K562 (cell line): Measurements from ENCODE around the gene ZMYM4. TPM values are rescaled to one million over a fixed set of nuclear protein-coding genes. Genes with fewer than 3 reads are reported as not detected.

Experiments used
- ARHGAP35 ChIP-seq: fragments of 450-650 bp; IDR thresholded peaks from 2 replicates; pipeline ENCODE4 v1.6.1; 2018; ENCODE audit not compliant: partially characterized antibody
- ARID2 ChIP-seq: fragments of 450-650 bp; IDR thresholded peaks from 2 replicates; pipeline ENCODE4 v1.6.1; 2017; ENCODE audit warnings: antibody characterized with exemption, mild to moderate bottlenecking
- CBFB ChIP-seq: sonication (generic); formaldehyde crosslinking; IDR thresholded peaks from 2 replicates; pipeline ENCODE4 v1.4.0; 2020; ENCODE audit warnings: mild to moderate bottlenecking, missing genetic modification reagents
- EGR1 ChIP-seq: fragments of 450-650 bp; conservative IDR thresholded peaks from 2 replicates; pipeline ENCODE4 v1.6.1; 2017; ENCODE audit warnings: mild to moderate bottlenecking
- HNRNPUL1 ChIP-seq: fragments of 200-400 bp; formaldehyde crosslinking; IDR thresholded peaks from 2 replicates; pipeline ENCODE4 v1.6.1; 2017; ENCODE audit warnings: low read length
- JUN ChIP-seq, 2 experiments: sonication (generic) in 1 of 2; formaldehyde crosslinking in 1 of 2; IDR thresholded peaks; 2 replicates each; pipeline versions ENCODE4 v1.6.1 to v1.8.0; 2012 to 2022; ENCODE audit warnings: borderline replicate concordance in 2 of 2, mild to moderate bottlenecking in 2 of 2, improper control_type of control experiment in 1 of 2, low read depth in 1 of 2, low read length in 1 of 2, missing genetic modification reagents in 1 of 2
- MEIS2 ChIP-seq: fragments of 450-650 bp; IDR thresholded peaks from 2 replicates; pipeline ENCODE4 v1.6.1; 2014; ENCODE audit warnings: mild to moderate bottlenecking; ENCODE audit not compliant: partially characterized antibody
- MITF ChIP-seq: IDR thresholded peaks from 2 replicates; pipeline ENCODE4 v1.6.1; 2014; ENCODE audit warnings: antibody characterized with exemption
- MTA1 ChIP-seq: fragments of 450-650 bp; IDR thresholded peaks from 2 replicates; pipeline ENCODE4 v1.6.1; 2017; ENCODE audit warnings: borderline replicate concordance
- MTA2 ChIP-seq: fragments of 450-650 bp; IDR thresholded peaks from 2 replicates; pipeline ENCODE4 v1.6.1; 2016; ENCODE audit warnings: low read depth
- PKNOX1 ChIP-seq: fragments of 450-650 bp; IDR thresholded peaks from 2 replicates; pipeline ENCODE4 v1.6.1; 2016
- PTRF ChIP-seq: fragments of 450-650 bp; IDR thresholded peaks from 2 replicates; pipeline ENCODE4 v1.6.1; 2016; ENCODE audit warnings: mild to moderate bottlenecking, missing genetic modification characterization, missing compliant biosample characterization
- PURB ChIP-seq: sonication (generic); formaldehyde crosslinking; IDR thresholded peaks from 2 replicates; pipeline ENCODE4 v1.9.0; 2021; ENCODE audit warnings: low read depth, mild to moderate bottlenecking, missing genetic modification reagents
- RAD51 ChIP-seq: fragments of 450-650 bp; IDR thresholded peaks from 2 replicates; pipeline ENCODE4 v1.7.1; 2016; ENCODE audit warnings: low read depth, mild to moderate bottlenecking, borderline replicate concordance
- SMAD2 ChIP-seq: fragments of 150-350 bp; IDR thresholded peaks from 2 replicates; pipeline ENCODE4 v1.6.1; 2014; ENCODE audit warnings: low read depth, mild to moderate bottlenecking, low read length
- SMARCC2 ChIP-seq: fragments of 450-650 bp; IDR thresholded peaks from 2 replicates; pipeline ENCODE4 v1.6.1; 2017; ENCODE audit warnings: antibody characterized with exemption, moderate library complexity, mild to moderate bottlenecking, low read depth
- SRSF3 ChIP-seq: fragments of 200-400 bp; formaldehyde crosslinking; IDR thresholded peaks from 2 replicates; pipeline ENCODE4 v1.6.1; 2016; ENCODE audit warnings: mild to moderate bottlenecking, low read length, moderate library complexity; ENCODE audit not compliant: insufficient read depth
- TAF9B ChIP-seq: fragments of 450-650 bp; IDR thresholded peaks from 2 replicates; pipeline ENCODE4 v1.6.1; 2018; ENCODE audit warnings: mild to moderate bottlenecking; ENCODE audit not compliant: partially characterized antibody
- TARDBP ChIP-seq: fragments of 450-650 bp; IDR thresholded peaks from 2 replicates; pipeline ENCODE4 v1.6.1; 2016
- VEZF1 ChIP-seq: fragments of 200-800 bp; sonication (Bioruptor generic); IDR thresholded peaks from 2 replicates; pipeline ENCODE4 v1.6.1; 2017; ENCODE audit warnings: missing genetic modification characterization, missing compliant biosample characterization
- ZNF133 ChIP-seq: fragments of 250-450 bp; sonication (Bioruptor Pico); IDR thresholded peaks from 2 replicates; pipeline ENCODE4 v1.4.0; 2020; ENCODE audit warnings: mild to moderate bottlenecking
- ZNF282 ChIP-seq: sonication (generic); formaldehyde crosslinking; IDR thresholded peaks from 2 replicates; pipeline ENCODE4 v1.8.1; 2023; ENCODE audit warnings: missing genetic modification reagents
- polyA plus RNA-seq, 8 experiments: library from polyadenylated mRNA; depleted of rRNA in 4 of 8; stranded (reverse) in 5 of 8; unstranded in 3 of 8; fragments of >200 nt; fragmentation: Nextera tagmentation in 2 of 8; fragmentation: Illumina TruSeq in 1 of 8; extraction: Ambion mirVana in 2 of 8; extraction: Trizol in 1 of 8; gene quantifications; 2 replicates each; pipeline versions ENCODE4 v1.2.1 to v1.2.3, GENCODE V29; 2011 to 2014; ENCODE audit warnings: inconsistent platforms in 1 of 8, missing spikeins in 1 of 8
- total RNA-seq, 7 experiments: library from RNA; depleted of rRNA in 6 of 7; stranded (reverse); fragments of >200 nt in 6 of 7; fragmentation: Illumina TruSeq in 2 of 7; extraction: Trizol in 2 of 7; gene quantifications; 2 replicates each; pipeline versions ENCODE4 v1.2.1 to v1.2.3, GENCODE V29; 2011 to 2021; ENCODE audit warnings: low replicate concordance in 1 of 7
- TF ChIP-seq, protein P1 (sequence below): fragments of 250-450 bp; sonication (Bioruptor Pico); IDR thresholded peaks from 2 replicates; pipeline ENCODE4 v1.8.0; 2022; ENCODE audit warnings: inconsistent platforms, mild to moderate bottlenecking, moderate library complexity, borderline replicate concordance
- TF ChIP-seq, protein P2 (sequence below): fragments of 450-650 bp; IDR thresholded peaks from 2 replicates; pipeline ENCODE4 v1.7.0; 2016; ENCODE audit warnings: borderline replicate concordance

ZMYM4 gene
- total and polyA plus RNA-seq, 9 of the 15 experiments (the other 6 are each of a cell fraction or from before 2014, with no cell fraction given): 15.2 to 77.2 (median 63.3) TPM

GRCh38 chr1:35431173-35431599, 162.7 kb downstream of the ZMYM4 start (continued):
- TF ChIP-seq VEZF1 (CRISPR knock-in tag) (no peak), PTRF (no peak), MTA2 (no peak), PKNOX1 (0 out of 2 replicates have a peak, but pooled peaks have one; percentile 11), TAF9B (no peak), MTA1 (no peak; the same call in 1 of the 2 replicates), TARDBP (no peak), ARHGAP35 (no peak), HNRNPUL1 (no peak), MITF (0 out of 2 replicates have a peak, but pooled peaks have one; percentile 13), ARID2 (no peak), SMARCC2 (no peak), PURB (CRISPR knock-in tag) (no peak), RAD51 (no peak), MEIS2 (peak; percentile 71), JUN (IDR thresholded peaks at IDR 0.05; ENCODE audit: borderline replicate concordance, low read depth, low read length) (no peak), JUN (CRISPR knock-in tag; IDR thresholded peaks at IDR 0.05; ENCODE audit: borderline replicate concordance) (no peak), SMAD2 (no peak), EGR1 (no peak), ZNF133 (CRISPR knock-in tag) (no peak), SRSF3 (no peak), ZNF282 (CRISPR knock-in tag) (no peak), CBFB (no peak)
- TF ChIP-seq, protein P1, sequence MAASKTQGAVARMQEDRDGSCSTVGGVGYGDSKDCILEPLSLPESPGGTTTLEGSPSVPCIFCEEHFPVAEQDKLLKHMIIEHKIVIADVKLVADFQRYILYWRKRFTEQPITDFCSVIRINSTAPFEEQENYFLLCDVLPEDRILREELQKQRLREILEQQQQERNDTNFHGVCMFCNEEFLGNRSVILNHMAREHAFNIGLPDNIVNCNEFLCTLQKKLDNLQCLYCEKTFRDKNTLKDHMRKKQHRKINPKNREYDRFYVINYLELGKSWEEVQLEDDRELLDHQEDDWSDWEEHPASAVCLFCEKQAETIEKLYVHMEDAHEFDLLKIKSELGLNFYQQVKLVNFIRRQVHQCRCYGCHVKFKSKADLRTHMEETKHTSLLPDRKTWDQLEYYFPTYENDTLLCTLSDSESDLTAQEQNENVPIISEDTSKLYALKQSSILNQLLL (CRISPR knock-in tag): no peak
- TF ChIP-seq, protein P2, sequence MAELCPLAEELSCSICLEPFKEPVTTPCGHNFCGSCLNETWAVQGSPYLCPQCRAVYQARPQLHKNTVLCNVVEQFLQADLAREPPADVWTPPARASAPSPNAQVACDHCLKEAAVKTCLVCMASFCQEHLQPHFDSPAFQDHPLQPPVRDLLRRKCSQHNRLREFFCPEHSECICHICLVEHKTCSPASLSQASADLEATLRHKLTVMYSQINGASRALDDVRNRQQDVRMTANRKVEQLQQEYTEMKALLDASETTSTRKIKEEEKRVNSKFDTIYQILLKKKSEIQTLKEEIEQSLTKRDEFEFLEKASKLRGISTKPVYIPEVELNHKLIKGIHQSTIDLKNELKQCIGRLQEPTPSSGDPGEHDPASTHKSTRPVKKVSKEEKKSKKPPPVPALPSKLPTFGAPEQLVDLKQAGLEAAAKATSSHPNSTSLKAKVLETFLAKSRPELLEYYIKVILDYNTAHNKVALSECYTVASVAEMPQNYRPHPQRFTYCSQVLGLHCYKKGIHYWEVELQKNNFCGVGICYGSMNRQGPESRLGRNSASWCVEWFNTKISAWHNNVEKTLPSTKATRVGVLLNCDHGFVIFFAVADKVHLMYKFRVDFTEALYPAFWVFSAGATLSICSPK: no peak
